Stimulated activated CD4-positive, alpha-beta T cell treated with anti-CD3 and anti-CD28 coated beads, Interleukin-12 subunit alpha, Interleukin-12 subunit beta, amount 100 ng/mL, for 4 hours (primary cell): ENCODE results near the gene ZNF598.
"Not testable (repeated sequence)": the region's sequence is repeated elsewhere in the genome, so short reads cannot be mapped to it uniquely, and the experiment has no call there.

Experiments
- DNase-seq: peaks from one replicate; pipeline ENCODE4 v3.0.0-alpha.2; 2020

Gene ZNF598

GRCh38 chr16:2040041-2040786 lies 30.6 kb upstream of the ZNF598 start:
- DNase-seq: no peak

- DNase-seq: no peak
Measured at GRCh38 chr16:2039274-2040031, 29.8 kb upstream of the ZNF598 start.

- no peak for DNase-seq
Measured at GRCh38 chr16:2038382-2039231, 29.0 kb upstream of the ZNF598 start.

- no peak for DNase-seq
Measured at GRCh38 chr16:2037647-2038381, 28.2 kb upstream of the ZNF598 start.

- DNase-seq: no peak
Measured at GRCh38 chr16:2037115-2037514, 27.5 kb upstream of the ZNF598 start.

- DNase-seq: no peak
Measured at GRCh38 chr16:2036200-2036966, 26.8 kb upstream of the ZNF598 start.

- no peak for DNase-seq
Measured at GRCh38 chr16:2035431-2036199, 26.0 kb upstream of the ZNF598 start.

GRCh38 chr16:2034696-2035430 lies 25.2 kb upstream of the ZNF598 start:
- DNase-seq: no peak

GRCh38 chr16:2033909-2034695 lies 24.5 kb upstream of the ZNF598 start:
- not testable (repeated sequence) for DNase-seq

- no peak for DNase-seq
Measured at GRCh38 chr16:2033057-2033908, 23.7 kb upstream of the ZNF598 start.

GRCh38 chr16:2032285-2033056 lies 22.9 kb upstream of the ZNF598 start:
- DNase-seq: no peak

GRCh38 chr16:2031081-2031577 lies 21.5 kb upstream of the ZNF598 start:
- DNase-seq: no peak

- DNase-seq: no peak
Measured at GRCh38 chr16:2030036-2030435, 20.4 kb upstream of the ZNF598 start.

- DNase-seq: no peak
Measured at GRCh38 chr16:2029350-2029749, 19.7 kb upstream of the ZNF598 start.

- no peak for DNase-seq
Measured at GRCh38 chr16:2028620-2029220, 19.1 kb upstream of the ZNF598 start.

GRCh38 chr16:2028146-2028545 lies 18.5 kb upstream of the ZNF598 start:
- DNase-seq: no peak
